GM23338 (cell line): ENCODE results near the gene TRIM71. TPM values are rescaled to one million over a fixed set of nuclear protein-coding genes. Genes with fewer than 3 reads are reported as not detected.

Source experiments
- ATAC-seq: fragments of 200-7000 bp; cut with Tn5 transposase; 3 replicates; pipeline ENCODE4 v1.9.1; 2020
- DNase-seq: peaks from one replicate; pipeline ENCODE4 v3.0.0-alpha.2; 2015; ENCODE audit warnings: low spot score
- H2AFZ ChIP-seq: fragments of 200-600 bp; sonication (generic); 2 replicates; pipeline ENCODE4 v1.8.0; 2016; ENCODE audit warnings: antibody characterized with exemption, mild to moderate bottlenecking, moderate library complexity
- H3F3A ChIP-seq: fragments of 200-600 bp; sonication (generic); replicated peaks from 2 replicates; pipeline ENCODE4 v1.8.0; 2017; ENCODE audit warnings: antibody characterized with exemption, mixed run types, low read depth
- H3K27ac ChIP-seq: fragments of 200-600 bp; sonication (generic); 2 replicates; pipeline ENCODE4 v1.6.1; 2016; ENCODE audit warnings: low read depth
- H3K27me3 ChIP-seq: fragments of 200-600 bp; sonication (generic); 2 replicates; pipeline ENCODE4 v1.8.0; 2016; ENCODE audit warnings: mild to moderate bottlenecking, mixed run types, moderate library complexity; ENCODE audit not compliant: insufficient read depth
- H3K36me3 ChIP-seq: fragments of 200-600 bp; sonication (generic); 2 replicates; pipeline ENCODE4 v1.8.0; 2016; ENCODE audit warnings: mild to moderate bottlenecking; ENCODE audit not compliant: insufficient read depth
- H3K4me1 ChIP-seq: fragments of 200-600 bp; sonication (generic); 2 replicates; pipeline ENCODE4 v1.8.0; 2016; ENCODE audit warnings: mild to moderate bottlenecking, moderate library complexity; ENCODE audit not compliant: insufficient read depth
- H3K4me2 ChIP-seq: fragments of 200-600 bp; sonication (generic); 2 replicates; pipeline ENCODE4 v1.7.1; 2017; ENCODE audit warnings: mixed run types
- H3K4me3 ChIP-seq: fragments of 200-600 bp; sonication (generic); 2 replicates; pipeline ENCODE4 v1.6.1; 2016; ENCODE audit warnings: mixed run types
- H3K79me2 ChIP-seq: fragments of 200-600 bp; sonication (generic); replicated peaks from 2 replicates; pipeline ENCODE4 v1.8.0; 2017; ENCODE audit warnings: mild to moderate bottlenecking; ENCODE audit not compliant: insufficient read depth
- H3K9me2 ChIP-seq: fragments of 200-600 bp; sonication (generic); 2 replicates; pipeline ENCODE4 v1.8.0; 2017; ENCODE audit not compliant: insufficient read depth
- H4K20me1 ChIP-seq: fragments of 200-600 bp; sonication (generic); replicated peaks from 2 replicates; pipeline ENCODE4 v1.8.0; 2017; ENCODE audit warnings: mild to moderate bottlenecking; ENCODE audit not compliant: insufficient read depth
- H3K27ac Mint-ChIP-seq: 2 replicates; pipeline ENCODE4 v1.8.0; 2020; ENCODE audit warnings: inconsistent platforms, mild to moderate bottlenecking, moderate library complexity, mixed read lengths
- H3K27me3 Mint-ChIP-seq: 3 replicates; pipeline ENCODE4 v1.8.0; 2022; ENCODE audit warnings: low read depth, mild to moderate bottlenecking, moderate library complexity, mixed read lengths, inconsistent platforms; ENCODE audit not compliant: insufficient read depth, poor library complexity
- H3K36me3 Mint-ChIP-seq: 3 replicates; pipeline ENCODE4 v1.8.0; 2021; ENCODE audit warnings: low read depth, mild to moderate bottlenecking, inconsistent platforms, moderate library complexity, mixed read lengths
- H3K4me1 Mint-ChIP-seq: 3 replicates; pipeline ENCODE4 v1.8.0; 2020; ENCODE audit warnings: mild to moderate bottlenecking, inconsistent platforms, mixed read lengths
- H3K4me3 Mint-ChIP-seq: 3 replicates; pipeline ENCODE4 v1.8.0; 2021; ENCODE audit warnings: moderate library complexity, mild to moderate bottlenecking, inconsistent platforms, mixed read lengths
- H3K9me3 Mint-ChIP-seq: 3 replicates; pipeline ENCODE4 v1.8.0; 2020; ENCODE audit warnings: moderate library complexity, mild to moderate bottlenecking, inconsistent platforms, mixed read lengths
- CREB1 ChIP-seq: fragments of 250-450 bp; sonication (Bioruptor Pico); IDR thresholded peaks from 2 replicates; pipeline ENCODE4 v1.5.0; 2020; ENCODE audit warnings: low read depth, mild to moderate bottlenecking, moderate library complexity
- EZH2 ChIP-seq: fragments of 200-600 bp; sonication (generic); IDR thresholded peaks from one replicate; pipeline ENCODE4 v1.8.0; 2017; ENCODE audit warnings: antibody characterized with exemption, mild to moderate bottlenecking, low read depth; ENCODE audit not compliant: unreplicated experiment
- EZH2phosphoT487 ChIP-seq: fragments of 200-600 bp; sonication (generic); IDR thresholded peaks from one replicate; pipeline ENCODE4 v1.8.1; 2018; ENCODE audit warnings: antibody characterized with exemption; ENCODE audit not compliant: unreplicated experiment
- JUNB ChIP-seq: IDR thresholded peaks from one replicate; pipeline ENCODE4 v1.6.1; 2016; ENCODE audit warnings: antibody characterized with exemption; ENCODE audit not compliant: unreplicated experiment
- POLR2AphosphoS5 ChIP-seq: IDR thresholded peaks from 2 replicates; pipeline ENCODE4 v1.6.1; 2016; ENCODE audit warnings: antibody characterized with exemption, low read depth
- STAT1 ChIP-seq: IDR thresholded peaks from one replicate; pipeline ENCODE4 v1.6.1; 2016; ENCODE audit warnings: antibody characterized with exemption; ENCODE audit not compliant: unreplicated experiment
- ZNF114 ChIP-seq: fragments of 250-450 bp; sonication (Bioruptor Pico); IDR thresholded peaks from 2 replicates; pipeline ENCODE4 v1.5.0; 2020; ENCODE audit warnings: mild to moderate bottlenecking, moderate library complexity
- polyA plus RNA-seq: library from polyadenylated mRNA; unstranded; fragments of >200 nt; fragmentation: Nextera tagmentation; extraction: Ambion mirVana; gene quantifications from 2 replicates; pipeline ENCODE4 v1.2.1, GENCODE V29; 2016
- total RNA-seq: library from RNA; depleted of rRNA; stranded (reverse); fragments of >200 nt; shearing (Covaris generic); gene quantifications from 2 replicates; pipeline ENCODE4 v1.2.3, GENCODE V29; 2014
- TF ChIP-seq, protein P1 (sequence below), 2 experiments: fragments of 200-600 bp in 1 of 2; sonication (generic) in 1 of 2; conservative IDR thresholded peaks; 2 replicates each; pipeline versions ENCODE4 v1.5.1 to v1.6.1; 2016 to 2017; ENCODE audit warnings: antibody characterized with exemption in 2 of 2, low read depth in 2 of 2, mild to moderate bottlenecking in 2 of 2, moderate library complexity in 1 of 2
- TF ChIP-seq, protein P2 (sequence below): fragments of 250-450 bp; sonication (Bioruptor Pico); IDR thresholded peaks from 2 replicates; pipeline ENCODE4 v1.5.0; 2020; ENCODE audit warnings: mild to moderate bottlenecking, moderate library complexity
- TF ChIP-seq, protein P3 (sequence below): IDR thresholded peaks from 2 replicates; pipeline ENCODE4 v1.6.1; 2016; ENCODE audit warnings: antibody characterized with exemption

TRIM71 gene
- total and polyA plus RNA-seq, 2 experiments from 2014 or later: 71.5 to 346 TPM

DNA sequence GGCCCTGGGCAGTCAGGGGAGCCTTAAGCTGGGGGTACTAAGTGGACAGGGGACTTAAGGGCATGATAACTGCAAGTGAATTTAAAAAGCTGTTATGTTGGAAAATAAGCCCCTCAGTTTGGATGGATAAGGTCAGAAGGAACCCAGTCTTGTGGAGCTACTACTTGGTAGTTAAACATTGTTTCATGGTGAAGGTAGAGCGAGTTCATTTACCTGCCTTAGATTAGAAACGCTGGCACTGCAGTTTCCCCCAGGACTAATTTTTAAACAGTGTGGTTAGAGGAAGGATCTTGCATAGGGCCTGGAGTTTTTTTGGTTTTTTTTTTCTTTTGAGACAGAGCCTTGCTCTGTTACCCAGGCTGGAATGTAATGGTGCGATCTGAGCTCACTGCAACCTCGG lies 31.2 kb downstream of the TRIM71 start (continued):
- TF ChIP-seq, protein P1, sequence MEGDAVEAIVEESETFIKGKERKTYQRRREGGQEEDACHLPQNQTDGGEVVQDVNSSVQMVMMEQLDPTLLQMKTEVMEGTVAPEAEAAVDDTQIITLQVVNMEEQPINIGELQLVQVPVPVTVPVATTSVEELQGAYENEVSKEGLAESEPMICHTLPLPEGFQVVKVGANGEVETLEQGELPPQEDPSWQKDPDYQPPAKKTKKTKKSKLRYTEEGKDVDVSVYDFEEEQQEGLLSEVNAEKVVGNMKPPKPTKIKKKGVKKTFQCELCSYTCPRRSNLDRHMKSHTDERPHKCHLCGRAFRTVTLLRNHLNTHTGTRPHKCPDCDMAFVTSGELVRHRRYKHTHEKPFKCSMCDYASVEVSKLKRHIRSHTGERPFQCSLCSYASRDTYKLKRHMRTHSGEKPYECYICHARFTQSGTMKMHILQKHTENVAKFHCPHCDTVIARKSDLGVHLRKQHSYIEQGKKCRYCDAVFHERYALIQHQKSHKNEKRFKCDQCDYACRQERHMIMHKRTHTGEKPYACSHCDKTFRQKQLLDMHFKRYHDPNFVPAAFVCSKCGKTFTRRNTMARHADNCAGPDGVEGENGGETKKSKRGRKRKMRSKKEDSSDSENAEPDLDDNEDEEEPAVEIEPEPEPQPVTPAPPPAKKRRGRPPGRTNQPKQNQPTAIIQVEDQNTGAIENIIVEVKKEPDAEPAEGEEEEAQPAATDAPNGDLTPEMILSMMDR (conservative IDR thresholded peaks at IDR 0.05; ENCODE audit: low read depth in 2 of 2): no peak
- no peak for TF ChIP-seq EZH2phosphoT487
- TF ChIP-seq, protein P2, sequence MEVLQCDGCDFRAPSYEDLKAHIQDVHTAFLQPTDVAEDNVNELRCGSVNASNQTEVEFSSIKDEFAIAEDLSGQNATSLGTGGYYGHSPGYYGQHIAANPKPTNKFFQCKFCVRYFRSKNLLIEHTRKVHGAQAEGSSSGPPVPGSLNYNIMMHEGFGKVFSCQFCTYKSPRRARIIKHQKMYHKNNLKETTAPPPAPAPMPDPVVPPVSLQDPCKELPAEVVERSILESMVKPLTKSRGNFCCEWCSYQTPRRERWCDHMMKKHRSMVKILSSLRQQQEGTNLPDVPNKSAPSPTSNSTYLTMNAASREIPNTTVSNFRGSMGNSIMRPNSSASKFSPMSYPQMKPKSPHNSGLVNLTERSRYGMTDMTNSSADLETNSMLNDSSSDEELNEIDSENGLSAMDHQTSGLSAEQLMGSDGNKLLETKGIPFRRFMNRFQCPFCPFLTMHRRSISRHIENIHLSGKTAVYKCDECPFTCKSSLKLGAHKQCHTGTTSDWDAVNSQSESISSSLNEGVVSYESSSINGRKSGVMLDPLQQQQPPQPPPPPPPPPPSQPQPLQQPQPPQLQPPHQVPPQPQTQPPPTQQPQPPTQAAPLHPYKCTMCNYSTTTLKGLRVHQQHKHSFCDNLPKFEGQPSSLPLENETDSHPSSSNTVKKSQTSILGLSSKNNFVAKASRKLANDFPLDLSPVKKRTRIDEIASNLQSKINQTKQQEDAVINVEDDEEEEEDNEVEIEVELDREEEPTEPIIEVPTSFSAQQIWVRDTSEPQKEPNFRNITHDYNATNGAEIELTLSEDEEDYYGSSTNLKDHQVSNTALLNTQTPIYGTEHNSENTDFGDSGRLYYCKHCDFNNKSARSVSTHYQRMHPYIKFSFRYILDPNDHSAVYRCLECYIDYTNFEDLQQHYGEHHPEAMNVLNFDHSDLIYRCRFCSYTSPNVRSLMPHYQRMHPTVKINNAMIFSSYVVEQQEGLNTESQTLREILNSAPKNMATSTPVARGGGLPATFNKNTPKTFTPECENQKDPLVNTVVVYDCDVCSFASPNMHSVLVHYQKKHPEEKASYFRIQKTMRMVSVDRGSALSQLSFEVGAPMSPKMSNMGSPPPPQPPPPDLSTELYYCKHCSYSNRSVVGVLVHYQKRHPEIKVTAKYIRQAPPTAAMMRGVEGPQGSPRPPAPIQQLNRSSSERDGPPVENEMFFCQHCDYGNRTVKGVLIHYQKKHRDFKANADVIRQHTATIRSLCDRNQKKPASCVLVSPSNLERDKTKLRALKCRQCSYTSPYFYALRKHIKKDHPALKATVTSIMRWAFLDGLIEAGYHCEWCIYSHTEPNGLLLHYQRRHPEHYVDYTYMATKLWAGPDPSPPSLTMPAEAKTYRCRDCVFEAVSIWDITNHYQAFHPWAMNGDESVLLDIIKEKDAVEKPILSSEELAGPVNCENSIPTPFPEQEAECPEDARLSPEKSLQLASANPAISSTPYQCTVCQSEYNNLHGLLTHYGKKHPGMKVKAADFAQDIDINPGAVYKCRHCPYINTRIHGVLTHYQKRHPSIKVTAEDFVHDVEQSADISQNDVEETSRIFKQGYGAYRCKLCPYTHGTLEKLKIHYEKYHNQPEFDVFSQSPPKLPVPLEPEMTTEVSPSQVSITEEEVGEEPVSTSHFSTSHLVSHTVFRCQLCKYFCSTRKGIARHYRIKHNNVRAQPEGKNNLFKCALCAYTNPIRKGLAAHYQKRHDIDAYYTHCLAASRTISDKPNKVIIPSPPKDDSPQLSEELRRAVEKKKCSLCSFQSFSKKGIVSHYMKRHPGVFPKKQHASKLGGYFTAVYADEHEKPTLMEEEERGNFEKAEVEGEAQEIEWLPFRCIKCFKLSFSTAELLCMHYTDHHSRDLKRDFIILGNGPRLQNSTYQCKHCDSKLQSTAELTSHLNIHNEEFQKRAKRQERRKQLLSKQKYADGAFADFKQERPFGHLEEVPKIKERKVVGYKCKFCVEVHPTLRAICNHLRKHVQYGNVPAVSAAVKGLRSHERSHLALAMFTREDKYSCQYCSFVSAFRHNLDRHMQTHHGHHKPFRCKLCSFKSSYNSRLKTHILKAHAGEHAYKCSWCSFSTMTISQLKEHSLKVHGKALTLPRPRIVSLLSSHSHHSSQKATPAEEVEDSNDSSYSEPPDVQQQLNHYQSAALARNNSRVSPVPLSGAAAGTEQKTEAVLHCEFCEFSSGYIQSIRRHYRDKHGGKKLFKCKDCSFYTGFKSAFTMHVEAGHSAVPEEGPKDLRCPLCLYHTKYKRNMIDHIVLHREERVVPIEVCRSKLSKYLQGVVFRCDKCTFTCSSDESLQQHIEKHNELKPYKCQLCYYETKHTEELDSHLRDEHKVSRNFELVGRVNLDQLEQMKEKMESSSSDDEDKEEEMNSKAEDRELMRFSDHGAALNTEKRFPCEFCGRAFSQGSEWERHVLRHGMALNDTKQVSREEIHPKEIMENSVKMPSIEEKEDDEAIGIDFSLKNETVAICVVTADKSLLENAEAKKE (CRISPR knock-in tag): no peak
- TF ChIP-seq, protein P3, sequence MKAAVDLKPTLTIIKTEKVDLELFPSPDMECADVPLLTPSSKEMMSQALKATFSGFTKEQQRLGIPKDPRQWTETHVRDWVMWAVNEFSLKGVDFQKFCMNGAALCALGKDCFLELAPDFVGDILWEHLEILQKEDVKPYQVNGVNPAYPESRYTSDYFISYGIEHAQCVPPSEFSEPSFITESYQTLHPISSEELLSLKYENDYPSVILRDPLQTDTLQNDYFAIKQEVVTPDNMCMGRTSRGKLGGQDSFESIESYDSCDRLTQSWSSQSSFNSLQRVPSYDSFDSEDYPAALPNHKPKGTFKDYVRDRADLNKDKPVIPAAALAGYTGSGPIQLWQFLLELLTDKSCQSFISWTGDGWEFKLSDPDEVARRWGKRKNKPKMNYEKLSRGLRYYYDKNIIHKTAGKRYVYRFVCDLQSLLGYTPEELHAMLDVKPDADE: no peak

DNA sequence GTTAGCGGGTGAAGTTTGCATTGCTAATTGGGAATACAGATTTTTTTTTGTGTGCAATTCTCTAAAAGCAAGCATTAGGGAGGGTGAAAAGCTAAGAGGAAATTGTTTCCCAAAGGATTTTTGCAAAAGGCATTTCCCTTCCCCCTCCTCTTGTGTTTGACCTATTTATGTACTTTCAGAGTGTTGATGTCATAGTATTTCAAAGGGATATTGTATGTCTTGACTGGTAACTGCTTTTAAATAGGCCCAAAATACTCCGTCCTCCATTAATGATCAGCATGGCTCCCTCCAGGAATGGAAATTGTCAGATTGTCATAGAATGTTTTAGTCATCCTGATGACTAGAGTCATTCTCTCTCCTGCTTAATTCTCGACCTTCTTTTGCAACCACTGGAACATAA lies 32.4 kb downstream of the TRIM71 start:
- no peaks in the 10 kb centered on the region for H3K27me3 ChIP-seq
- no peaks in the 10 kb centered on the region for H3K9me2 ChIP-seq
- Mint-ChIP-seq H3K27ac (peak overlapping the region; percentile 79), H3K27me3 (peaks cover 45% of the 10 kb centered on the region), H3K4me1 (peaks cover 92% of the 10 kb centered on the region), H3K9me3 (no peaks in the 10 kb centered on the region), H3K4me3 (peak overlapping the region; percentile 48), H3K36me3 (peaks cover 39% of the 10 kb centered on the region; the same call in 2 of the 3 replicates)
- no peak overlapping the region for H2AFZ ChIP-seq
- DNase-seq (no peak), ATAC-seq (no peak)
- peak overlapping the region; percentile 46 for H3K4me3 ChIP-seq
- peaks cover 10% of the 10 kb centered on the region; the same call in 1 of the 2 replicates for H3K36me3 ChIP-seq
- peaks cover 37% of the 10 kb centered on the region for H3F3A ChIP-seq
- peaks cover 98% of the 10 kb centered on the region for H4K20me1 ChIP-seq
- peak overlapping the region; percentile 76 for H3K4me2 ChIP-seq
- H3K27ac ChIP-seq: peak overlapping the region; percentile 80; the same call in 1 of the 2 replicates
- H3K79me2 ChIP-seq: peaks cover 100% of the 10 kb centered on the region
- peaks cover 99% of the 10 kb centered on the region for H3K4me1 ChIP-seq
- TF ChIP-seq CREB1 (CRISPR knock-in tag) (no peak), POLR2AphosphoS5 (no peak; the same call in 1 of the 2 replicates), EZH2phosphoT487 (no peak), JUNB (no peak), ZNF114 (CRISPR knock-in tag) (no peak), STAT1 (no peak), EZH2 (no peak)
- TF ChIP-seq, protein P3: no peak
- TF ChIP-seq, protein P1 (conservative IDR thresholded peaks at IDR 0.05; ENCODE audit: low read depth in 2 of 2): no peak
